ENCODE measurements around the gene ARRDC5.

- no peak for TF ChIP-seq TAF1 (IDR thresholded peaks at IDR 0.05; ENCODE audit: borderline replicate concordance, low read depth, low read length)
- TF ChIP-seq RAD21 (IDR thresholded peaks at IDR 0.05; ENCODE audit: low read length), result no peak
- TF ChIP-seq CTCF (IDR thresholded peaks at IDR 0.05), result no peak
- TF ChIP-seq CHD2 (IDR thresholded peaks at IDR 0.05; ENCODE audit: low read length, partially characterized antibody), result no peak
These were observed 11.6 kb downstream of the ARRDC5 start for GRCh38 chr19:4891066-4891465.

Measured in SK-N-SH (cell line).